ENCODE data around the gene SPTBN2.

SPTBN2 gene

GRCh38 chr11:66715346-66716085 is 13.5 kb downstream of the SPTBN2 start:
- H3K4me3 ChIP-seq (ENCODE audit: low read depth, low read length), result no peak overlapping the region
- no peaks in the 10 kb centered on the region for H3K36me3 ChIP-seq (ENCODE audit: insufficient read depth, low read length)
- no peaks in the 10 kb centered on the region for H3K79me2 ChIP-seq (ENCODE audit: control insufficient read depth, insufficient read depth, low read length, unreplicated experiment)
- H3K4me1 ChIP-seq (ENCODE audit: control insufficient read depth, insufficient read depth, low read length, unreplicated experiment), result no peaks in the 10 kb centered on the region
- no peak overlapping the region for H3K27ac ChIP-seq (ENCODE audit: low read depth, low read length)
- H3K27me3 ChIP-seq (ENCODE audit: insufficient read depth, low read length), result 0 out of 2 replicates have a peak, but pooled peaks cover 2% of the 10 kb centered on the region
- H2AFZ ChIP-seq (ENCODE audit: low read length, unreplicated experiment), result no peak overlapping the region

DNA sequence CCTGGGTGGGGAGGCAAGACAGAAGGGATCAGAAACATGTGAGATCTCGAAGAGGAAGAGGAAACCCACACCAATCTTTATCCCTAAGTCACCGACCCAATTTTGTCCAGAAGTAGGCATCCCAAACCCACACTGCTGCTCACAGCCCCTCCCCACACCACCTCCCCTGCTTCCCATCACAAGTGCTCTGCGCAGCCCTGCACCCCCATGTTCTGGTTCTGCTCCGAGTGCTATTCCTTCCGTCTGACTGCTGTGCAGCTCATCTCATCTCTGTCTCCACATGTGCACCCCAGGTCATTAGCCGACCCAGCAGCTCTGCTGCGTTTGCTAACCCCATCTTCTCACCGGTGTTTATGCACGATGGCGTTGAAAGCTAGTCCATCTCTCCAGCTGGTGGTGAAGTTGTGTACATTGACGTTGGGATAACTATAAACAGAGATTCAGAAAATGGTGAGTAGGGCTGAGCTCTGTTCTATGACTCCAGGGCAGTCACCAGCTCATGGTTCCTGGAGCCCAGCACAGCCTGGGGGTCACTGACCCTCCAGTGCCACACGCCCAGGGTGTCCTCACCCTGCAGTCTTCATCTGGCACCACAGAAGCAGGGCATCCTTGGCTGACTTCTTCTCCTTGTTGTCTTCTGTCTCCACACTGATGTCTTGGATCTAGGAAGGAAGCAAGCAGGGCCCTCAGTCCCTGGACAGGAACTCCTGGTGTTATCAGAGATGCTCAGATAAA is 15.1 kb downstream of the SPTBN2 start:
- H3K27ac ChIP-seq (ENCODE audit: low read depth, low read length), result no peak overlapping the region
- no peaks in the 10 kb centered on the region for H3K4me1 ChIP-seq (ENCODE audit: control insufficient read depth, insufficient read depth, low read length, unreplicated experiment)
- H3K36me3 ChIP-seq (ENCODE audit: insufficient read depth, low read length), result no peaks in the 10 kb centered on the region
- H3K79me2 ChIP-seq (ENCODE audit: control insufficient read depth, insufficient read depth, low read length, unreplicated experiment), result no peaks in the 10 kb centered on the region
- no peak overlapping the region for H2AFZ ChIP-seq (ENCODE audit: low read length, unreplicated experiment)
- H3K4me3 ChIP-seq (ENCODE audit: low read depth, low read length), result no peak overlapping the region
- 0 out of 2 replicates have a peak, but pooled peaks cover 2% of the 10 kb centered on the region for H3K27me3 ChIP-seq (ENCODE audit: insufficient read depth, low read length)

GRCh38 chr11:66710384-66710930 is 18.6 kb downstream of the SPTBN2 start:
- Histone ChIP-seq H3K27me3 (ENCODE audit: insufficient read depth, low read length) (0 out of 2 replicates have a peak, but pooled peaks cover 2% of the 10 kb centered on the region), H3K36me3 (ENCODE audit: insufficient read depth, low read length) (no peaks in the 10 kb centered on the region), H3K4me1 (ENCODE audit: control insufficient read depth, insufficient read depth, low read length, unreplicated experiment) (no peaks in the 10 kb centered on the region), H3K79me2 (ENCODE audit: control insufficient read depth, insufficient read depth, low read length, unreplicated experiment) (no peaks in the 10 kb centered on the region), H3K4me3 (ENCODE audit: low read depth, low read length) (no peak overlapping the region), H2AFZ (ENCODE audit: low read length, unreplicated experiment) (no peak overlapping the region), H3K27ac (ENCODE audit: low read depth, low read length) (no peak overlapping the region)

DNA sequence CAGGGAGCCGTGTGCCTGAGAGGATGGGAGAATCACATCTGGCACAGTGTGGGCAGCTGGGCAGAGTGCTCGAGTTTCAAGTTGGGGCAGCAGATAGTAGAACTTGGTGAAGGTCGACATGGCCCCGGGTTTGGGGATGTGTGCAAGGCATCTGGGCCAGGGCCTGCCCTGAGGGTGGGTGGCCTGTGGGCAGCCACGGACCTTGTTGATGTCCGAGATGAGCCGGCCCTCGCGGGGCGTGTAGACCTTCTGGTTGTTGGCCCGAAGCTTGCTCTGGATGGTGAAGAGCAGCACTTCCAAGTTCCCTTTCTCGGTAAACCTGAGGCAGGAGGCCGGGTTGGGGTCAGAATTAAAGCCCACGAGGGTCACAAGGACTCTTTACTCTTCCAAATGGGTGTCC is 20.3 kb downstream of the SPTBN2 start:
- Histone ChIP-seq H2AFZ (ENCODE audit: low read length, unreplicated experiment) (no peak overlapping the region), H3K4me3 (ENCODE audit: low read depth, low read length) (no peak overlapping the region), H3K4me1 (ENCODE audit: control insufficient read depth, insufficient read depth, low read length, unreplicated experiment) (no peaks in the 10 kb centered on the region), H3K36me3 (ENCODE audit: insufficient read depth, low read length) (no peaks in the 10 kb centered on the region), H3K27me3 (ENCODE audit: insufficient read depth, low read length) (no peaks in the 10 kb centered on the region), H3K27ac (ENCODE audit: low read depth, low read length) (no peak overlapping the region), H3K79me2 (ENCODE audit: control insufficient read depth, insufficient read depth, low read length, unreplicated experiment) (no peaks in the 10 kb centered on the region)

- H2AFZ ChIP-seq (ENCODE audit: low read length, unreplicated experiment), result no peak overlapping the region
- no peaks in the 10 kb centered on the region for H3K27me3 ChIP-seq (ENCODE audit: insufficient read depth, low read length)
- H3K36me3 ChIP-seq (ENCODE audit: insufficient read depth, low read length), result no peaks in the 10 kb centered on the region
- H3K27ac ChIP-seq (ENCODE audit: low read depth, low read length), result no peak overlapping the region
- H3K4me1 ChIP-seq (ENCODE audit: control insufficient read depth, insufficient read depth, low read length, unreplicated experiment), result no peaks in the 10 kb centered on the region
- no peak overlapping the region for H3K4me3 ChIP-seq (ENCODE audit: low read depth, low read length)
- H3K79me2 ChIP-seq (ENCODE audit: control insufficient read depth, insufficient read depth, low read length, unreplicated experiment), result no peaks in the 10 kb centered on the region
These were observed 20.9 kb downstream of the SPTBN2 start for GRCh38 chr11:66708094-66708493.

DNA sequence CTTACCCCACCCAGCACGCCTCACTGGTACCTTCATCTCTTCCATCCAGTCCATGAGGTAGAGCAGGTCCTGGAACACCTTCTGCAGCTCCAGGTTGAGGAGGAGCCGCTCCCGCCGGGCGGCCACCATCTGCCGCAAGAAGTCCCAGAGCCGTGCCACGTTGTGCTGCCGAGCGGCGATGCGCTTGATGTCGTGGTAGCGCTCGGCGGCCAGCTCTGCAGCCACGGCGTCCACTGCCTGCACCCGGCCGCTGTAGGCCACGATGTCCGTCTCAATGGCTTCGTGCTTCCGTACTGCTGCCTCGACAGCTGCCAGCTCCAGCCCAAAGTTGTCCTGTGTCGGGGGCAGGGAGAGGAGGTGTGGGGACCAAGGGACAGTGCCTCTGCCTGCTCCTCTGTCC is 21.5 kb downstream of the SPTBN2 start:
- Histone ChIP-seq H3K4me3 (ENCODE audit: low read depth, low read length) (no peak overlapping the region), H2AFZ (ENCODE audit: low read length, unreplicated experiment) (no peak overlapping the region), H3K79me2 (ENCODE audit: control insufficient read depth, insufficient read depth, low read length, unreplicated experiment) (no peaks in the 10 kb centered on the region), H3K27ac (ENCODE audit: low read depth, low read length) (no peak overlapping the region), H3K36me3 (ENCODE audit: insufficient read depth, low read length) (no peaks in the 10 kb centered on the region), H3K27me3 (ENCODE audit: insufficient read depth, low read length) (no peaks in the 10 kb centered on the region), H3K4me1 (ENCODE audit: control insufficient read depth, insufficient read depth, low read length, unreplicated experiment) (no peaks in the 10 kb centered on the region)

- Histone ChIP-seq H3K4me1 (ENCODE audit: control insufficient read depth, insufficient read depth, low read length, unreplicated experiment) (no peaks in the 10 kb centered on the region), H3K27ac (ENCODE audit: low read depth, low read length) (no peak overlapping the region), H3K27me3 (ENCODE audit: insufficient read depth, low read length) (no peaks in the 10 kb centered on the region), H3K36me3 (ENCODE audit: insufficient read depth, low read length) (no peaks in the 10 kb centered on the region), H2AFZ (ENCODE audit: low read length, unreplicated experiment) (no peak overlapping the region), H3K4me3 (ENCODE audit: low read depth, low read length) (no peak overlapping the region), H3K79me2 (ENCODE audit: control insufficient read depth, insufficient read depth, low read length, unreplicated experiment) (no peaks in the 10 kb centered on the region)
These were observed 22.0 kb downstream of the SPTBN2 start for GRCh38 chr11:66706989-66707388.

GRCh38 chr11:66705587-66706335 is 23.3 kb downstream of the SPTBN2 start:
- Histone ChIP-seq H3K4me1 (ENCODE audit: control insufficient read depth, insufficient read depth, low read length, unreplicated experiment) (no peaks in the 10 kb centered on the region), H3K27ac (ENCODE audit: low read depth, low read length) (no peak overlapping the region), H3K27me3 (ENCODE audit: insufficient read depth, low read length) (no peaks in the 10 kb centered on the region), H3K79me2 (ENCODE audit: control insufficient read depth, insufficient read depth, low read length, unreplicated experiment) (no peaks in the 10 kb centered on the region), H3K36me3 (ENCODE audit: insufficient read depth, low read length) (no peaks in the 10 kb centered on the region), H3K4me3 (ENCODE audit: low read depth, low read length) (no peak overlapping the region), H2AFZ (ENCODE audit: low read length, unreplicated experiment) (no peak overlapping the region)

DNA sequence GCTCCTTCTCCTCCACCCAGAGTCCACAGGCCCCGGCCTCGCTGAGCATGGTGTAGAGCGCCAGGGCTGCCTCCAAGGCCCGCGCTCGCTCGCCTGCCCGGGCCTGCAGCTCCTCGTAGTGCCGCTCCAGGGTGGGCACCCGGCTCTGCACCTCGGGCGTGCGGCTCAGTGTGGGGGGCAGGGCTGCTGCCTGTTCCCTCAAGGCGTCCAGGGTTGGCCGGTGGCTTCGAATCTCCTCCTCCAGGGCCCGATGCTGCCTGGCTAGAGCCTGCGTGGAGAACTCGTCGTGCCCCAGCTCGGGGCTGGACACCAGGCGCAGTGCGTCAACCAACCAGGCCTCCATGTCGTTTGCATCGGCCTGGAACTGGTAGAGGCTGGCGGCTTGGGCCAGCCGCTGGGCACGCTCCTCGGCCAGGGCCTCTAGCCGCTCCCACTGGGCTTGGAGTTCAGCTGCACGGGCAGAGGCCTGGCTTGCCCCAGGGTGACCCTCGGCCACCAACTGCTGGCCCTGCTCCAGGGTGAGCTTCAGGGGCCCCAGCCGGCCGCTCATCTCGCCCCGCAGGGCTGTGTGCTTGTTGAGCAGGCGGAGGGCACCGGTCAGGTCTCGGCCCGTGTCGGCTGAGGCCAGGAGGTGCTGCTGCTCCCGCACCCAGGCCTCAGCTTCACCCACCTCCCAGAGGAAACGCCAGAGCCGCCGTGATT is 24.2 kb downstream of the SPTBN2 start:
- Histone ChIP-seq H3K27me3 (ENCODE audit: insufficient read depth, low read length) (no peaks in the 10 kb centered on the region), H3K4me1 (ENCODE audit: control insufficient read depth, insufficient read depth, low read length, unreplicated experiment) (no peaks in the 10 kb centered on the region), H3K79me2 (ENCODE audit: control insufficient read depth, insufficient read depth, low read length, unreplicated experiment) (no peaks in the 10 kb centered on the region), H3K27ac (ENCODE audit: low read depth, low read length) (no peak overlapping the region), H2AFZ (ENCODE audit: low read length, unreplicated experiment) (no peak overlapping the region), H3K36me3 (ENCODE audit: insufficient read depth, low read length) (no peaks in the 10 kb centered on the region), H3K4me3 (ENCODE audit: low read depth, low read length) (no peak overlapping the region)
